Measurements from ENCODE around the gene RANBP10.

RANBP10 gene

DNA sequence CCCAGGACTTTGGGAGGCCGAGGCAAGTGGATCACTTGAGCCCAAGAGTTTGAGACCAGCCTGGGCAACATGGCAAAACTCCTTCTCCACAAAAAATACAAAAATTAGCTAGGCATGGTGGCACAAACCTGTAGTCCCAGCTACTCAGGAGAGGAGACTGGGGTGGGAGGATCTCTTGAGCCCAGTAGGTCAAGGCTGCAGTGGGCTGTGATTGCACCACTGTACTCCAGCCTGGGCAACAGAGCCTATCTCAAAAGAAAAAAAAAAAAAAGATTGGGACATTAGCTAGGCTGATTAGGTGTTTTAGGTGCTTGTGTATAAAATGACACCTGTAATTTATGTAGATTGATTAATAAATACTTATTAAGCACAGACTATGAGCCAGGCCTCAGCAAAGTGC lies 97.3 kb downstream of the RANBP10 start:
- TF ChIP-seq POLR2AphosphoS5 (IDR thresholded peaks at IDR 0.05; ENCODE audit: low read depth) (no peak), SPI1 (IDR thresholded peaks at IDR 0.05; ENCODE audit: borderline replicate concordance, low read depth) (no peak), GABPA (IDR thresholded peaks at IDR 0.05; ENCODE audit: low read depth) (no peak)
- TF ChIP-seq, protein P1, sequence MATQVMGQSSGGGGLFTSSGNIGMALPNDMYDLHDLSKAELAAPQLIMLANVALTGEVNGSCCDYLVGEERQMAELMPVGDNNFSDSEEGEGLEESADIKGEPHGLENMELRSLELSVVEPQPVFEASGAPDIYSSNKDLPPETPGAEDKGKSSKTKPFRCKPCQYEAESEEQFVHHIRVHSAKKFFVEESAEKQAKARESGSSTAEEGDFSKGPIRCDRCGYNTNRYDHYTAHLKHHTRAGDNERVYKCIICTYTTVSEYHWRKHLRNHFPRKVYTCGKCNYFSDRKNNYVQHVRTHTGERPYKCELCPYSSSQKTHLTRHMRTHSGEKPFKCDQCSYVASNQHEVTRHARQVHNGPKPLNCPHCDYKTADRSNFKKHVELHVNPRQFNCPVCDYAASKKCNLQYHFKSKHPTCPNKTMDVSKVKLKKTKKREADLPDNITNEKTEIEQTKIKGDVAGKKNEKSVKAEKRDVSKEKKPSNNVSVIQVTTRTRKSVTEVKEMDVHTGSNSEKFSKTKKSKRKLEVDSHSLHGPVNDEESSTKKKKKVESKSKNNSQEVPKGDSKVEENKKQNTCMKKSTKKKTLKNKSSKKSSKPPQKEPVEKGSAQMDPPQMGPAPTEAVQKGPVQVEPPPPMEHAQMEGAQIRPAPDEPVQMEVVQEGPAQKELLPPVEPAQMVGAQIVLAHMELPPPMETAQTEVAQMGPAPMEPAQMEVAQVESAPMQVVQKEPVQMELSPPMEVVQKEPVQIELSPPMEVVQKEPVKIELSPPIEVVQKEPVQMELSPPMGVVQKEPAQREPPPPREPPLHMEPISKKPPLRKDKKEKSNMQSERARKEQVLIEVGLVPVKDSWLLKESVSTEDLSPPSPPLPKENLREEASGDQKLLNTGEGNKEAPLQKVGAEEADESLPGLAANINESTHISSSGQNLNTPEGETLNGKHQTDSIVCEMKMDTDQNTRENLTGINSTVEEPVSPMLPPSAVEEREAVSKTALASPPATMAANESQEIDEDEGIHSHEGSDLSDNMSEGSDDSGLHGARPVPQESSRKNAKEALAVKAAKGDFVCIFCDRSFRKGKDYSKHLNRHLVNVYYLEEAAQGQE (IDR thresholded peaks at IDR 0.05; ENCODE audit: insufficient replicate concordance, low read depth) = no peak
- TF ChIP-seq, protein P2, sequence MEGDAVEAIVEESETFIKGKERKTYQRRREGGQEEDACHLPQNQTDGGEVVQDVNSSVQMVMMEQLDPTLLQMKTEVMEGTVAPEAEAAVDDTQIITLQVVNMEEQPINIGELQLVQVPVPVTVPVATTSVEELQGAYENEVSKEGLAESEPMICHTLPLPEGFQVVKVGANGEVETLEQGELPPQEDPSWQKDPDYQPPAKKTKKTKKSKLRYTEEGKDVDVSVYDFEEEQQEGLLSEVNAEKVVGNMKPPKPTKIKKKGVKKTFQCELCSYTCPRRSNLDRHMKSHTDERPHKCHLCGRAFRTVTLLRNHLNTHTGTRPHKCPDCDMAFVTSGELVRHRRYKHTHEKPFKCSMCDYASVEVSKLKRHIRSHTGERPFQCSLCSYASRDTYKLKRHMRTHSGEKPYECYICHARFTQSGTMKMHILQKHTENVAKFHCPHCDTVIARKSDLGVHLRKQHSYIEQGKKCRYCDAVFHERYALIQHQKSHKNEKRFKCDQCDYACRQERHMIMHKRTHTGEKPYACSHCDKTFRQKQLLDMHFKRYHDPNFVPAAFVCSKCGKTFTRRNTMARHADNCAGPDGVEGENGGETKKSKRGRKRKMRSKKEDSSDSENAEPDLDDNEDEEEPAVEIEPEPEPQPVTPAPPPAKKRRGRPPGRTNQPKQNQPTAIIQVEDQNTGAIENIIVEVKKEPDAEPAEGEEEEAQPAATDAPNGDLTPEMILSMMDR (IDR thresholded peaks at IDR 0.05; ENCODE audit: insufficient read depth, low read length) = no peak
- Histone ChIP-seq H3K27me3 (ENCODE audit: insufficient read depth, poor library complexity, severe bottlenecking) (no peaks in the 10 kb centered on the region), H3K27ac (replicated peaks) (no peak overlapping the region)

DNA sequence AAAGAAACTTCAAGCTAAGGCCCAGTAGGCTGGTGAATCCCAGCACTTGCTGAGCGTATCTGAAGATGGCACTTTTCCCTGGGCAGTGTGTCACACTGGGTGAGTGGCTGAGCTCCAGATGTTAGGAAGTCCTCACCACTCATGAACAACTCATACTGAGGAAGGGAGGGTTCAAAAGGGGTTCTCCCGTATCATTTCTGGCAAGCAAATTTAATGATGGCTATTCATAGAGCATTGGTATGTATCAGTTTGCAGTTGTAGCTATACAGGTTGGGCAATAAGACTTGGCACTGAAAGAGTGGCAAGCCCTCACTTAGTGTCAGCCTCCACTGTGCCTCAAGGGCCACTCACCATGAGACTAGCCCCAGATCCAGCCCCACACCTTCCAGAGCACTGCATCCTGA lies 98.0 kb downstream of the RANBP10 start:
- no peak for TF ChIP-seq POLR2AphosphoS5 (IDR thresholded peaks at IDR 0.05; ENCODE audit: low read depth)
- no peak for TF ChIP-seq SPI1 (IDR thresholded peaks at IDR 0.05; ENCODE audit: borderline replicate concordance, low read depth)
- TF ChIP-seq, protein P2 (IDR thresholded peaks at IDR 0.05; ENCODE audit: insufficient read depth, low read length) = no peak
- TF ChIP-seq, protein P1 (IDR thresholded peaks at IDR 0.05; ENCODE audit: insufficient replicate concordance, low read depth) = no peak
- no peak for TF ChIP-seq GABPA (IDR thresholded peaks at IDR 0.05; ENCODE audit: low read depth)
- Histone ChIP-seq H3K27me3 (ENCODE audit: insufficient read depth, poor library complexity, severe bottlenecking) (no peaks in the 10 kb centered on the region), H3K4me3 (replicated peaks; ENCODE audit: insufficient read depth, low read length) (no peak overlapping the region), H3K27ac (replicated peaks) (no peak overlapping the region)
- DNase-seq (ENCODE audit: low read depth in 1 of 2, low spot score in 1 of 2) = no peak

More for the DNA sequence above, 97.3 kb downstream of the RANBP10 start:
- H3K4me3 ChIP-seq (replicated peaks; ENCODE audit: insufficient read depth, low read length) = no peak overlapping the region
- DNase-seq (ENCODE audit: low read depth in 1 of 2, low spot score in 1 of 2) = no peak

DNA sequence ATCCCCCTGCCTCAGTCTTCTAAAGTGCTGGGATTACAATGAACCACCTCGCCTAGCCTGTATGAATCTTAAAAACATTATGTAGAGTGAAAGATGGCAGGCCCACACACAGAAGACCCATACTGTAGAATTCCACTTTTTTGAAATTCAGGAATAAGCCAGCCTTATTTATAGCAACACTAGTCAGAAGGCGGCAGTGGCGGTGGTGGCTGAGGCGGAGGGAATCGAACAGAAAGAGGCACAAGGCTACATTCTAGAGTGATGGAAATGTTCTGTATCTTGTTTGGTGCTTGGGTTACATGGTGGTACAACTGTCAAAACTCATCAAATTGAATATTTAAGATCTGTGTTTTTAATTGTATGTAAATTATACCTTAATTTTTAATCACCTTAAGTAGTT lies 98.6 kb downstream of the RANBP10 start:
- DNase-seq (ENCODE audit: low read depth in 1 of 2, low spot score in 1 of 2) = no peak
- TF ChIP-seq SPI1 (IDR thresholded peaks at IDR 0.05; ENCODE audit: borderline replicate concordance, low read depth) (no peak), GABPA (IDR thresholded peaks at IDR 0.05; ENCODE audit: low read depth) (no peak), POLR2AphosphoS5 (IDR thresholded peaks at IDR 0.05; ENCODE audit: low read depth) (no peak)
- TF ChIP-seq, protein P2 (IDR thresholded peaks at IDR 0.05; ENCODE audit: insufficient read depth, low read length) = no peak
- TF ChIP-seq, protein P1 (IDR thresholded peaks at IDR 0.05; ENCODE audit: insufficient replicate concordance, low read depth) = no peak
- H3K27ac ChIP-seq (replicated peaks) = no peak overlapping the region
- H3K4me3 ChIP-seq (replicated peaks; ENCODE audit: insufficient read depth, low read length) = no peak overlapping the region
- no peaks in the 10 kb centered on the region for H3K27me3 ChIP-seq (ENCODE audit: insufficient read depth, poor library complexity, severe bottlenecking)

Data from HL-60 (cell line).